Fibroblast of peridontal ligament (primary cell): Measurements from ENCODE around the gene LRRK1.

ENCODE experiments used
- DNase-seq: peaks from one replicate; pipeline ENCODE4 v3.0.0-alpha.2; 2010; ENCODE audit errors: extremely low read depth

Gene LRRK1

GRCh38 chr15:101006931-101007691 lies 88.0 kb downstream of the LRRK1 start:
- DNase-seq, result peak; percentile 81

DNA sequence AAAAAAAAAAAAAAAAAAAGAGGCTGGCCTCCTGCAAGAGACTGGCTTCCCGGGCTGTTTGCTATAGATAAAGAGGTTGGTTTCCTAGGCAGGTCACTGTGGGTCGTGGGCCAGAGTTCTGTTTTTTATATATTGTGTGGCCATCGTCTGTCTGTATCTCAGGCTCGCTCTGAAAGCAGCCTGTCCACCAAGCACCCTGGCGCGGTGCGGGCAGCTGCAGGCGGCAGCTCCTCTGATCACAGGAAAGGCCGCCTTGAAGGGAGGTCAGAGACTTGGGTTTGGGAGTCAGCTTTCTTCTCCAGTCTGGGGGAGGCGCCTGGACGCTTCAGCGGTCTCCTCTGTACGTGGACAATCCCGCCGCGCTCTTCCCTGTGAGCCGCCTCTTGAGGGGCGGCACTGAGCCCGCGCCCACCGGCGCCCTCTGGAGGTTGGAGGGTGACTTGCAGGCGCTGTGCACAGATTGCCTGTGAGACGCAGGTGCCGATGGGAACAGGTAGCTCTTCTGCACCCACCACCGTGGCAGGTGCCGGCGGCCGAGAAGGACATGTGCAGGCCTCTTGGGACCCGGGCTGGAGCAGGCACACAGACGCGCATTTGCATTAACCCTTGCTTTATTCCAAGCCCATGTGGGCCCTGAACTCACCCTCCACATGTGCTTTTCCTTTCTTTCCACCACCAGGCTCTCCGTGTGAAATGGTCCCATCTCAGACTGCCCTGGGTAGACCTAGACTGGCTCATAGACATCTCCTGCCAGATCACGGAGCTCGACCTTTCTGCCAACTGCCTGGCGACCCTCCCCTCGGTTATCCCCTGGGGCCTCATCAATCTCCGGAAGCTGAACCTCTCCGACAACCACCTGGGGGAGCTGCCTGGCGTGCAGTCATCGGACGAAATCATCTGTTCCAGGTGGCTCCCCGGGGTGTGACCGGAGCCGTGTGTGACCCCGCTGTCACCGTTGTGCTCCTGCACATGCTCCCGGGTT lies 89.3 kb downstream of the LRRK1 start:
- DNase-seq, result peak; percentile 57

GRCh38 chr15:101009176-101009575 lies 90.0 kb downstream of the LRRK1 start:
- DNase-seq, result no peak

DNA sequence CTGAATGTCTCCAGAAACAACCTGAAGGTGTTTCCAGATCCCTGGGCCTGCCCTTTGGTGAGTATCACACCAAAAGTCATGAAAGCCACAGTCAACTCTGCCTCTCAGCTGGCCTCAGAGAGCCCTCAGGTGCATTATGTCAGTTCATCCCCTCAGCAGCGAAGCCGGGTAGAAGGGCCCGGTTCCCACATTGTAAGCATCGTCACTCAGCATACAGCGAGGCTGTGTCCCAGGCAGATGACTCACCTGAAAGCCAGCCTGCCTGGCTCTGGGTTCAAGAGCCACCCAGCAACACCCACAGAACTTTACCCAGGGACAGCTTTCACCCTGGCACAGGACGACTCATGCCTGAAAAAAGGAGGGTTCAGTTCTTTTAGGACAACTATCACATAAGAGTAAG lies 91.6 kb downstream of the LRRK1 start:
- no peak for DNase-seq

- no peak for DNase-seq
Observed at GRCh38 chr15:101012326-101013200, 93.4 kb downstream of the LRRK1 start.

DNA sequence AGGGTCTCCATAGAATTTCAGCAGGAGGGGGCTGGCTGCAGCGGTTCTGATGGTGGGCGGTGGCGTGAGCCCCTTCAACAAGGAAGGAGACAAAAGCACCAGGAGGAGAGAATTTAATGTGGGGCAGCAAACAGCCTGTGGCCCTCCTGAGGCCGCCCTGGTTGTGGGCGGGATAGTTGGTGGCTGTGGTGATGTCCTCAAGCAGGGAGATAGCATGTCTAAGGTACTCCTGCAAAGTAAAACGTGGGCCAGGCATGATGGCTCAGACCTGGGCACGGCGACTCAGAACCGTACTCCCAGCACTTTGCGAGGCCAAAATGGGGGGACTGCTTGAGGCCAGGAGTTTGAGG lies 94.0 kb downstream of the LRRK1 start:
- no peak for DNase-seq

DNA sequence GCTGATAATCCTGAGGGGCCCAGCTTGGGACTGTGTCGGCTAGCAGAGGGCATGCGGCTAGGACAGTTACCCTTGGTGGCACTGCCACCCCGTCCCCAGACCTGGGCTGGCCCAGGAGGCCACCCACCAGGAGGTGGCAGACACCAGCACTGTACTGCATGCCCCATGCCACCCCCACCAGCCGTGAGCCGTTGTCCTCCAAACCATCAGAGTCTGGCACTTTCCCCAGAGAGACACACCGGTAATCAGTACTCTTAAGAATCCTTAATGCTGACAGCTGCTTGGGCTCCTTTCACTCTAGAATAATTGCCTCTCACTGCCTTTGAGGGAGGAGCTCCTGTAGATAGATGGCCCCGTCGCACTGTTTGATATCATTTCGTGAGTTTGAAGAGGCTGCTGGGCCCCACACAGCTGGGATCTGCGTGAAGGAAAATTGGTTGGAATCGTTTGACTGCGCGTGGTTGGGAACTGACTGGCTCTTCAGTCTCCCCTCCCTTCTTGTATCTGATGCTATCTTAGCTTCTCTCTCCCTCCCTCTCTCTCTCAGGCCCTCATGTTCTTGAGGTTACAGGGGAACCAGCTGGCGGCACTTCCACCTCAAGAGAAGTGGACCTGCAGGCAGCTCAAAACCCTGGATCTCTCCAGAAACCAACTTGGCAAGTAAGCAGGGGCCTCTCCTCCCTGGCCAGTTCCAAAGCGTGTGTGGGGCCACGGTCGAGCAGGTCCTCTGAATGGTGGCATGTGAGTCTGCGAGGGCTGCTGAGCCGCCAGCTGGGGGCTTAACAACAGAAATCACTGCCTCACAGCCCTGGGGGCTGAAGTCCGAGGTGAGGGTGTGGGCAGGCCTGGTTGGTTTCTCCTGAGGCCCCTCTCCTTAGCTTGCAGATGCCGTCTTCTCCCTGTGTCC lies 94.9 kb downstream of the LRRK1 start:
- DNase-seq, result no peak

GRCh38 chr15:101014921-101015841 lies 96.0 kb downstream of the LRRK1 start:
- DNase-seq, result peak; percentile 68

DNA sequence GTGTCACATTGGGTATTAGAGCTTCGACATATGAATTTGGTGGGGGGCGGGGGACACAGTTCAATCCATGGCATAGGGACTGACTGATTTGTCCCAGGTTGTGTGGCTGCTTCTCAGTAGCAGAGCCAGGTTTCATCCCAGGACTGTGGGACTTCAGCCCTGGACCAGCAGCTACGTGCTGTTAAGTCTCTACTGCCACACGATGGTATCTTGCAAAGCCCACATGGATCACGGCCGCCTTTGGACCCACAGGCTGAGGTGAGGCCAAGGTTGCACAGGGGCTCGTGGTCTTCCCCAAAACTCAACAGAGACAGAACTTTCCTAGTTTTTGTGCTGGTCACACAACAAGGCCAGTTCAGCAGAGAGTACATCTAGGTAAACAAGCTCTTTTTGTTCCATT lies 97.4 kb downstream of the LRRK1 start:
- no peak for DNase-seq

DNA sequence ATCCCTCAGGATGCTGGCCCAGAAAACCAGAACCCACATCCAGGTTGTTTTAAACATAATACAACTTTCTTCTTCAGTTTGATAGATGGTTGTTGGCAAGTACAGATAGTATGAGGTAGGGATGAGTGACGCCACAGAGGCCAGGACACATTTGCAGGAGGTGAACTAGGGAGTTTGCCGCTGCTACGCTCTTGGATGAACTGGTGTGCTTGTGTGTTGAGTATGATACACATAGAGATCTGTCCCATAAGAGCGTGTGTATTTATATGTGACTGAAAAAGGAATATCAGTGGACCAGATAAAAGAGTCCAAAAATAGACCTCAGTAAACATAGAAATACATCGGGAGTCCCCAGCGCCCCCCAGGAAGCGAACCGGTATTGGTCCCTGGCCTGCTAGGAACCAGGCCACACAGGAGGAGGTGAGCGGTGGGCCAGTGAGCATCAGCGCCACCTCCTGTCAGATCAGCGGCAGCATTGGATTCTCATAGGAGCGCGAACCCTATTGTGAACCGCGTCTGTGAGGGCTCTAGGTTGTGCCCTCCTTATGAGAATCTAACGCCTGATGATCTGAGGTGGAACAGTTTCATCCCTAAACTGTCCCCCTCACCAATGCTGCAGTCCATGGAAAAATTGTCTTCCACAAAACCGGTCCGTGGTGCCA lies 98.1 kb downstream of the LRRK1 start:
- DNase-seq, result no peak

DNA sequence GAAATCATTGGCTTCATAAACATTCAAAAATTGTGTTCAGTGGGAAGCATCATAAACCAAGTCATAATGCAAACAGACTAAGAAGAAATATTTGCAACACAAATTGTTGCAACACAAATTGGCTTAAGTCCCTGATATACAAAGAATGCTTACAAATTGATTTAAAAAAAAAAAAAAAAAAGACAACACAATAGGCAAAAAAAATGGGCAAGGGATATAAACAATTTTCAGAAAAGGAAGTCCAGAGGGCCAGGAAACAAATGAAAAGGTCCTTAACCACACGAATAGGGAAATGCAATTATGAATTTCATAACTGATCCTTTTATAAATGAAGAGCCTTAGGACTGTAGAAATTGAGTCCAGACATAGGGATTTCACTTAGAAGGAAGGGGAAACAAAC lies 98.9 kb downstream of the LRRK1 start:
- DNase-seq, result peak; percentile 84

DNA sequence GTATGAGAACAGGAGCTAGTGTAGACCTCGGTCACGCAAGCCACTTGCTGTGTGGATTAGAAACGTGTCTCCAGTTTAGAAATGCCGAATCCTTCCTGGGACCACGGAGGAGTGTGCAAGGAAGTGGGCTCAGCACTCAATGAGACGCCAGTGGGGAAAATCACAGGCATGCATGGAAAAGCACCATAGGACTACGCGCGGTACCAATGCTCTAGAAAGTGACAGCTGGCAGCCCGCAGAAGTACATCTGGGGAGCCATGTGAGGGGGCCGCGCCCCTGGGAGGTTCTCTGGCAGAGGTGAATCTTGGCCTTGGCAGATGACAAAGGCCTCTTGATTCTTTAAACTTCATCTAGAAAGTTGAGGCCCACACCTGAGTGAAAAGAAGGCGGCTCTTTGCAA lies 99.3 kb downstream of the LRRK1 start:
- DNase-seq, result no peak

DNA sequence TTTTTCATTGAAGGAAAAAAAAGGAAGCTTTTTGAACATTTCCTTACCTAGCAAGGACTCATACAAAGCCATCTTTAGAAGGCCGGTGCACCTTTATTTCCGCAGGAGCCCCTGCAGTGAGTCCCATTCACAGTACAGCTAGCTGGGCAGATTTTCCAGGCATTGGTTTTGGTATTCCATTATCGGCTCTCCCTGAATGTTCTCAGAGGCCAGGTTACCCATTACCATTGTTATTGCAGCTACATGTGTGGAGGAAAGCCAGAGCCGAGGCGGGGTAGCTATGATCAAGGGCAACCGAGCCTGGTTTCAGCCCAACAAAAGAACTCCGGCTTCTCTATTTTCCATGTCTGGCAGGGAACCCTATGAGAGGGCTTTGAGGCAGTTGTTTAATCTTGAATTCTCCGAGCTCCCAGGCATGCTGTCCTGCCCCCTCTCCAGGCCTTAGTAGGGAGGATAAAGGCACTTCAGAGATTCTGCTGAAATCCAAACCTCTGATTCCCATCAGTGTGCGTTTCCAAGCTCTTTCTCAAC lies 100.3 kb downstream of the LRRK1 start:
- no peak for DNase-seq

- DNase-seq, result no peak
Observed at GRCh38 chr15:101020451-101020850, 101.3 kb downstream of the LRRK1 start.

- no peak for DNase-seq
Observed at GRCh38 chr15:101020945-101021344, 101.8 kb downstream of the LRRK1 start.

DNA sequence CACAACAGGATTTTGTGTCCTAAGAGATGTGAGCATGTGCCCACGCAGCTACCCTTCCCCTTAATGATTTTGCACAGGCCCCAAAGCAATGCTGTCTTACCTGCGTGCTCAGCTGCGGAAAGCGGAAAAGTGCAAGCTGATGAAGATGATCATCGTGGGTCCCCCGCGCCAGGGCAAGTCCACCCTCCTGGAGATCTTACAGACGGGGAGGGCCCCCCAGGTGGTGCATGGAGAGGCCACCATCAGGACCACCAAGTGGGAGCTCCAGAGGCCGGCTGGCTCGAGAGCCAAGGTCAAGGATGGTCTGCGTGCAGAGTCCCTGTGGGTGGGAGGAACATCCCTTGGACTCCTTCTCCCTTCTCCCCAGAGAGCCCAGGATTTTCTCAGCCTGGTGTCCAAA lies 103.1 kb downstream of the LRRK1 start:
- no peak for DNase-seq

- DNase-seq, result no peak
Observed at GRCh38 chr15:101022876-101023275, 103.7 kb downstream of the LRRK1 start.

DNA sequence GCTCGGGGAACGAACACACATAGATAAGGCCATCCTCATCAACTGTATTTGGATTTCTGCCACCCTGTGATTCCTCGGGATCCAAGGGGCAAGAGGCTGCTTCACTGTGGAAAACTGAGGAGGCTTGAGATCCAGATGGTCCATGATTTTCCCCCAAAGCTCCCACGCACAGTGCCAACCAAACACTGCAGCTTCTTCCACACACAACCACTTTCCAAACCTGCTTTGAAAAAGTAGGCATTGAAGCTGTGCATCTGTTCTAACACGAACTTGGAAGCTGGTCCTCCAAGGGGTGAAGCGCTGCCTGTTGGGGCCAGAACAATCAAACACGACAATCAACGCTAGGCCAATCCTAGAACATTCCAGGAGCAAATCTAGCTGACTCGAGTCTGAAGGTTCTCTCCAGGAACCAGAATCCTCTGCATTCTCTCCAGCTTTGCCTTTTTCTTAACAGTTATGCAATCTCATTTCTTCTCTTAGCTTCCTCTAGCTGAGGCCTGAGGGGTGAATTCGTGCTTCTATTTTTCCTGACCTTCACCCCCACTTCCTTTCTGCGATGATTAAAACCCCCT lies 104.4 kb downstream of the LRRK1 start:
- no peak for DNase-seq
